Muscle of back (tissue), 11 donors: ENCODE results near the gene RAB24. TPM values are rescaled to one million over a fixed set of nuclear protein-coding genes. Genes with fewer than 3 reads are reported as not detected.
"Not testable (repeated sequence)": the region's sequence is repeated elsewhere in the genome, so short reads cannot be mapped to it uniquely, and the experiment has no call there.

Source experiments
- DNase-seq, 3 donors: peaks; one replicate each; pipeline versions ENCODE4 v3.0.0 to v3.0.0-alpha.2; 2013
- polyA plus RNA-seq, 10 donors: library from polyadenylated mRNA; unstranded; fragments of 120-200 nt; gene quantifications; one replicate each; pipeline ENCODE4 v1.2.1, GENCODE V29; 2013; ENCODE audit not compliant: insufficient read length in 10 of 10

The RAB24 gene
- polyA plus RNA-seq, 10 donors = 17.9 to 27.1 (median 21.1) TPM

GRCh38 chr5:177300236-177300880, 3.2 kb downstream of the RAB24 start:
- DNase-seq = peak; percentile 47 to 76 (median 58)

GRCh38 chr5:177299697-177300096, 3.8 kb downstream of the RAB24 start:
- no peak for DNase-seq

- no peak for DNase-seq
Observed at GRCh38 chr5:177297922-177298321, 5.6 kb downstream of the RAB24 start.

GRCh38 chr5:177296581-177296980, 6.9 kb downstream of the RAB24 start:
- no peak for DNase-seq

- DNase-seq = no peak
Observed at GRCh38 chr5:177295924-177296323, 7.6 kb downstream of the RAB24 start.

- no peak for DNase-seq
Observed at GRCh38 chr5:177294632-177295031, 8.9 kb downstream of the RAB24 start.

- no peak for DNase-seq
Observed at GRCh38 chr5:177293819-177294581, 9.5 kb downstream of the RAB24 start.

- no peak for DNase-seq
Observed at GRCh38 chr5:177291735-177292134, 11.8 kb downstream of the RAB24 start.

- DNase-seq = no peak
Observed at GRCh38 chr5:177290816-177291596, 12.5 kb downstream of the RAB24 start.

GRCh38 chr5:177288191-177288590, 15.3 kb downstream of the RAB24 start:
- no peak for DNase-seq

- DNase-seq = no peak
Observed at GRCh38 chr5:177276886-177277285, 26.6 kb downstream of the RAB24 start.

GRCh38 chr5:177275883-177276282, 27.6 kb downstream of the RAB24 start:
- DNase-seq = no peak

GRCh38 chr5:177271113-177271512, 32.4 kb downstream of the RAB24 start:
- no peak for DNase-seq

- no peak for DNase-seq
Observed at GRCh38 chr5:177270653-177271052, 32.9 kb downstream of the RAB24 start.

- DNase-seq = no peak
Observed at GRCh38 chr5:177269976-177270375, 33.5 kb downstream of the RAB24 start.

GRCh38 chr5:177269232-177269895, 34.2 kb downstream of the RAB24 start:
- no peak for DNase-seq

GRCh38 chr5:177265395-177265794, 38.1 kb downstream of the RAB24 start:
- no peak for DNase-seq

- no peak for DNase-seq
Observed at GRCh38 chr5:177264178-177264577, 39.3 kb downstream of the RAB24 start.

GRCh38 chr5:177261510-177261909, 42.0 kb downstream of the RAB24 start:
- no peak for DNase-seq

GRCh38 chr5:177260961-177261360, 42.6 kb downstream of the RAB24 start:
- DNase-seq = no peak

- DNase-seq = not testable (repeated sequence)
Observed at GRCh38 chr5:177258711-177259110, 44.8 kb downstream of the RAB24 start.

GRCh38 chr5:177256296-177256695, 47.2 kb downstream of the RAB24 start:
- no peak for DNase-seq
